ENCODE measurements around the gene C3orf49. TPM values are rescaled to one million over a fixed set of nuclear protein-coding genes. Genes with fewer than 3 reads are reported as not detected.

C3orf49 gene
- total RNA-seq, 1 experiment from 2014 or later, result not detected

GRCh38 chr3:63886858-63887257, 67.8 kb downstream of the C3orf49 start:
- DNase-seq (ENCODE audit: low read depth), result no peak

DNA sequence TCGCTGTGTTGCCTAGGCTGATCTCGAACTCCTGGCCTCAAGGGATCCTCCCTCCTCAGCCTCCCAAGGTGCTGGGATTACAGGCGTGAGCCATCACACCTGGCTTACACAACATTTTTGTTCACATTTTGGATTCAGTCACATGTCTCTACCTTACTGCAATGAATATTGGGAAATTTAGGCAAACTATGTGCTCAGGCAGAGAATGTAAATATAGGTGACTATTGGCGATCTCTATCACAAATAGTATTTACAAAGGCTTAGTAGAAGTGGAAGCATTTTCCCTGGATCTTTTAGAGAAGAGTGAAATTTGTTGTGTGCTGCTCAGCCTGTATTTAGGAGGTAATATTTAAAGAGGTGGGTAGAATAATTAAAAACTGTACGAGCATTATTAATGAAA, 72.4 kb downstream of the C3orf49 start:
- DNase-seq (ENCODE audit: low read depth), result no peak

GRCh38 chr3:63892773-63893352, 73.8 kb downstream of the C3orf49 start:
- DNase-seq (ENCODE audit: low read depth), result no peak

DNA sequence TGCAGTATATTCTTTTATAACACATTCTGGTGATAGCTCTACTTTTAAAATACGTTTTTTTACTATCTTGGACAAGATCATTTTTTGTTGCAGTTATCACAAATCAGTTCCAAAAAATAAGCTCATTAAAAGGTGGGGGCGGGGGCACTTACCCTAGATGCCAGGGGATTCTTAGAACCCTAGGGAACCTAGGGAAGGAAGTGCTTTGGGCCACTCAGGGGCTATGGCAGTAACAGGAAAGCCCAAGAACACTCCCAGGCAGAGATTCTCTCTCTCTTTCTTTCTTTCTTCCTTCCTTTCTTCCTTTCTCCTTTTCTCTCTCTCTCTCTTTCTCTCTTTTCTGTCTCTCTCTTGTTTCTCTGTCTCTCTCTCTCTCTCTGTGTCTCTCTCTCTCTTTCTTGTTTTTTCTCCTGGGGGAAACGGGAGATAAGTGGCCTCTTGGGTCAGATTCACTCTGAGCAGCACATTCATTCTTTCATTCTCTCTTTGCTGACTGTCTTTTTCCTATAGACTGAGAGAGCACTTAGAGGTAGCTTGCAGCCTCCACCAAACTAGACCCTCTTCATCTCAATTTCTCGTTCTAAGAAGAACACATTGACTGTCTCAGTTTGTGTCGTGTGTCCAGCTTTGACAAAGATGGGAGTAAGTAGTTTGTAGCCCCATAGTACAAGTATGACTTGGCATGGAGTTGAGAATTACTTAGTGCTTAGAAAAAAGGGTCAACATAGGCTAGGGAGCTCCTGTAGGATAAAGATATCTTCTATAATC, 76.5 kb downstream of the C3orf49 start:
- no peak for DNase-seq (ENCODE audit: low read depth)

DNA sequence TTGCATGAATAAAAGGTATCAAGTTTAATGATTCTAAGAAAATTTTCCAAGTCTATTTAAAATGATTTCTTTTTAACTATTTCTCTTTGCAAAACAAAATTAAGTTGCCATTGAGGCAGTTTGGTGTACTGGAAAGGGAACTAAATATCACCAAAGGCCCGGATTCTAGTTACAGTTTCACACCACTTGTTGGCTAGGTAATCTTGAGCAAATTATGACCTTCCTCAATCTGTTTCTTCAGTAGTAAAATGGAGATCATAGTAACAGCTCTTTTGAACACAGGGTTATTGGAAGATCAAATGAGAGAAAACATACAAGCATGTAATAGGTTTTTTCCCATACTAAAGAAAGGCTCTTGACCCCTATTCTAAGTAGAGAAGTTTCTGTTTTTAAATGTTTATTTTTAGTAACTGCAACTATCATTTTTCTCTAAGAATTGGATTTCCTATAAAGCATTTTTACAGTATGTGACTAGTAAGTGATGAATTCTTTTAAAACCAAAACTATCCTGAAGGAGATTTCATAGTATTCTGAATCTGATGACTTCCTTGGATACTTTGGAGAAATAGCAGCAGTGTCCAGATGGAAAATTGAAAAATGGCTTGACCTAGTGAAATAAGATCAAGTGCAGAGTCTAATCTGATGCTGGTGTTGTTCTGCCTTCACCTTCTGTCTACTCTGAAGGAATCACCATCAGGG, 77.4 kb downstream of the C3orf49 start:
- DNase-seq (ENCODE audit: low read depth), result no peak

Other genes starting within 250 kb of the C3orf49 start
- gene SNTN, start 166.6 kb upstream of the C3orf49 start, total RNA-seq (2014; rRNA removed; shearing (Covaris generic)), result not detected in 2 replicates
- gene THOC7, start 44.5 kb downstream of the C3orf49 start, total RNA-seq (2014; rRNA removed; shearing (Covaris generic)), result 135 and 166 TPM in 2 replicates
- gene ATXN7, start 44.6 kb downstream of the C3orf49 start, total RNA-seq (2014; rRNA removed; shearing (Covaris generic)), result 5.4 and 6.1 TPM in 2 replicates
- gene SCAANT1, start 93.1 kb downstream of the C3orf49 start, total RNA-seq (2014; rRNA removed; shearing (Covaris generic)), result not detected in 2 replicates
- gene PSMD6, start 204.2 kb downstream of the C3orf49 start, total RNA-seq (2014; rRNA removed; shearing (Covaris generic)), result 174 and 175 TPM in 2 replicates

All from RPMI7951 (cell line).